Stimulated activated CD8-positive, alpha-beta memory T cell treated with anti-CD3 and anti-CD28 coated beads, Interleukin-7, amount 100 ng/mL, for 1 hour (primary cell): ENCODE data around the gene SPACA5.
A peak's percentile ranks its signal among the peaks of the same experiment; 100 is the strongest.
"Not testable (repeated sequence)": the region's sequence is repeated elsewhere in the genome, so short reads cannot be mapped to it uniquely, and the experiment has no call there.

Experiments
- DNase-seq, 2 donors: peaks; one replicate each; pipeline ENCODE4 v3.0.0-alpha.2; 2020; ENCODE audit warnings: low read depth in 2 of 2

SPACA5 gene

DNA sequence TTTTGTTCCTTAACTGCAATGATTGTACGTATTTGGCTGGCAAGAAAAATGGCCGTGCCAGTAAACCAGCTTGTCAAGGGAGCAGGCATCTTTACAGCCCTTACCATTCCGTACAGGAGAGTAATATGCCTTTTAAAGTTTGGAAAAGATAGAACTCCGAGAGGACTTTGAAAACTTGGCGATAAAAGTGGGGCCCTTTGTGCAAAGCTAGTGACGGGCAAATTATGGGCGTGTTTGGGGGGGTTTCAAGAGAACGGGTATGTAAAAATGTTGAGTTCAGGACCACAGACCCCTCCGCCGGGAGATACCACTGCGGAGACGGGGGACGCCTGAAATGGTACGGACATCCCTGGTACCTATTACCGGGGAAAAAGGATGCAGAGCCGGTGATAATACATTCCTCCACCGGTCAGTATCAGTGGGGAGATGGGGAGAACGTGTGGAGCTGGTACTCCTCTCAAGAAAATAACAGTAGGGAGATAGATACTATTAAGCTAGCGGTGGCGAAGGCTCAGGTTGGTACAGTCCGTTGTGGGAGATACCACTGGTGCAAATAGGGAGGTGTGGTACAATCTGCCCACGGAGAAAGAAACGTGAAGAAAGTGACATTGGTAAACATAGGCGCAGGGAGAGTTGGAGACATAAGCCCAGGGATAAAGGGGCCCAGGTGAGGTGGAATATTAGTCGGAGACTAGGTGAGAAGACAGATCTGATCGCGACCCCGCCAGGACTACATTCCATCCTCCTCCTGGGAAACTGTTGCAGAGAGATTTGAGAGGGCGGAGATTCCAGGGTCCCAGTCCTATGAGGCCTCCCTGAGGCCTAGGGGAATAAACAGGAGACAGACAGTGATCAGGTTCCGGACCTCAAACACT is 14.5 kb downstream of the SPACA5 start:
- peak; percentile 30 to 55 for DNase-seq

GRCh38 chrX:48022100-48022499 is 15.3 kb downstream of the SPACA5 start:
- no peak for DNase-seq

DNA sequence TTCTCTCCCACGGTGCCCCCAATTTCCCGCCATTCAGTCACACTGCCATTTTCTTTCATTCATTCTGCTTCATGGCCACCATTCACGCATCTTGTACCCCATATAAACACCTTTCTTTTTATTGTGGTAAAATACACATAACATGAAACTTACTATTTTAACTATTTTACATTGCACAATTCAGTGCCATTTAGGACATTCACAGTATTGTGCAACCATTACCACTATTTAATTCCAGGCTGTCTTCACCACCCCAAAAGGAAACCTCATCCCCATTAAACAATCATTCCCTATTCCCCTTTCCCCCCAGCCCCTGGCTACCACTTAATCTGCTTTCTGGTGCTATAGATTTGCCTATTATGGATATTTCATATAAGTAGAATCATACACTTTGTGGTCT is 15.9 kb downstream of the SPACA5 start:
- DNase-seq, result no peak

DNA sequence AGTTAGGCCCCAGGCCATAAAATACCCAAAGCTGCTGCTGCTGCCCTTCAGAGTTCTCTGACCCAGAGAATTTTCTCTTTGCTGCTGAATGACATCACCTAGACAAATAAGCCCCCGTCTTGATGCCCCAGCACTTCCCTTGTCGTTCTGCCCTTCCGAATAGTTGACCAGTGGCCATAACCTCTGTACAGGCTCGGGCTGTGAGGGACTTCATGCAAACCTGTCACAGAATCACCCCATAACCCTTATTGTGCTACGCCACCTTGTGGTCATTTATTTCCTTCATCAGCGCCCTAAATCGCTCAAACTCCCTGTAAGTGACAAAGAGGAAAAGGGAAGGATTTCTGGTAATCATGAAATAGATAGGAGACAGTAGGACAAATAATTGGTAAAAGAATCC is 18.8 kb downstream of the SPACA5 start:
- DNase-seq, result no peak

- DNase-seq, result not testable (repeated sequence)
These were observed 20.8 kb downstream of the SPACA5 start for GRCh38 chrX:48027545-48027944.

DNA sequence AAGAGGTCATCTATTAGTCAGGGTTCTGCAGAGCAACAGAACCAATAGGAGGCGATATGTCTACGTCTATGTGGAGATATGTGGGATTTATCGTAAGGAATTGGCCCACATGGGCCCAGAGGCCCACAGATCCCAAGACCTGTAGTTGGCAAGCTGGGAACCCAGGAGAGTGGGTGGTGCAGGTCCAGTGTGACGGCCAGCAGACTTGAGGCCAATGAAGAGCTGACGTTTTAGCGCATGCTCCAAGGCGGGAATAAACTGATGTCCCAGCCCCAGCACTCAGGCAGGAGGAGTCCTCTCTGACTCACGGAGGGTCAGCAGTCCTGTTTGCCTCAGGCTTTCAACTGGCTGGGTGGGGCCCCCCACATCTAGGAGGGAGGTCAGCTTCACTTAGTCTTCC is 21.3 kb downstream of the SPACA5 start:
- no peak for DNase-seq

GRCh38 chrX:48030237-48030636 is 23.4 kb downstream of the SPACA5 start:
- no peak for DNase-seq

GRCh38 chrX:48030641-48031173 is 23.9 kb downstream of the SPACA5 start:
- not testable (repeated sequence) for DNase-seq

GRCh38 chrX:48035891-48036290 is 29.1 kb downstream of the SPACA5 start:
- DNase-seq, result no peak

DNA sequence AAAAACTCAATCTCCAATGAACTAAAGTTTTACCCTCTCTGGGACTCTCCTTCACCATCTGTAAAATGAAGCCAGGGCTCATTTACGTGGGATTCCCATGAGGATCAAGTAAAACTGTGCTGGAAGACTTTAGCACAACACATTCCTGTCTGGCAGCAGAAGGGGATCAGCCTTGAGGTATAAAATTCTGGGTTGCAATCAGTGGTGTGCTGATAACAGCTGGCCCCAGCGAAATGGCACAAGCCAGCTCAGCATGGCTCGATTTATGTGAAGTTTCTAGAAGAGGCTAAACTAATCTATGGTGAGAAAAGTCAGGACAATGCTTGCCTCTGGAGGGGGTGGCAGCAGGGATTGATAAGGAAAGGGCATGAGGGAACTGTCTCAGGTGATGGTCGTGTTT is 36.3 kb downstream of the SPACA5 start:
- DNase-seq, result no peak

- DNase-seq, result no peak
These were observed 38.9 kb downstream of the SPACA5 start for GRCh38 chrX:48045410-48046311.

DNA sequence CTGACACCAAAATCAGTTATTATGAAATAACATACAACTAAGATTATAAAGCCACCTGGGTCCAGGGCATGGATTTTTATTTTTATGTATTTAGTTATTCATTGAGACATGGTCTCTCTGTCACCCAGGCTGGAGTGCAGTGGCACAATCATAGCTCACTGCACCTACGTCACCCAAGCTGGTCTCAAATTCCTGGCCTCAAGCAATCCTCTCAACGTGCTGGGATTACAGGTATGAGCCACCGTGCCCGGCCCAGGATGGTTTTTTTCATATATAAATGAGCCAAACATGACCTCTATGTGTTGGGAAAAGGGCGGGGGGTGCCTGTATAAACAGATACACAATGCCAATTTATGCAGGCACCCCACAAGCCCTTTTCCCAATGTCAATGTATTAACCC is 40.1 kb downstream of the SPACA5 start:
- no peak for DNase-seq

DNA sequence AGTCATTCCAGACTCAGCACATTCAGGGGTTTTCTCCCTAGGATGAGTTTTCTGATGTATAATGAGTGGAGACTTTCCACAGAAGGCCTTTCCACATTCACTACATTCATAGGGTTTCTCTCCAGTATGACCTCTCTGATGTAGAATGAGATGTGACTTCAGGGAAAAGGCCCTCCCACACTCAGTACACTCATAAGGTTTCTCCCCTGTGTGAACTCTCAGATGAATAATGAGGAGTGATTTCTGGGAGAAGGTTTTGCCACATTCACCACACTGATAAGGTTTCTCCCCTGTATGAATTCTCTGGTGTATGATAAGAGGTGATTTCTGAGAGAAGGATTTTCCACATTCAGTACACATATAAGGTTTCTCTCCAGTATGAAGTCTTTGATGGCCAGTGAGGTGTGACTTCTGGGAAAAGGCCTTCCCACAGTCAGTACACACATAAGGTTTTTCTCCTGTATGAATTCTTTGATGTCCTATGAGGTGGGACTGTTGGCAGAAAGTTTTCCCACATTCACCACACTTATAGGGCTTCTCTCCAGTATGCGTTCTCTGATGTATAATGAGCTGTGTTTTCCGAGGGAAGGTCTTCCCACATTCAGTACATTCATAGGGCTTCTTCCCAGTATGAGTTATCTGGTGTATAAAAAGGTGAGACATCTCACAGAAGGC is 52.0 kb downstream of the SPACA5 start:
- no peak for DNase-seq

- no peak for DNase-seq
These were observed 52.5 kb downstream of the SPACA5 start for GRCh38 chrX:48059296-48059639.
